ENCODE measurements around the gene BRICD5.

BRICD5 gene

GRCh38 chr16:2236337-2237101 is 25.9 kb upstream of the BRICD5 start, which contains the start of gene DNASE1L2:
TSS of gene DNASE1L2 (plus strand) at chr16:2236444. CDS start at chr16:2236817, 373 bp downstream.
- Histone ChIP-seq H3K4me3 (ENCODE audit: low read depth, low read length) (peak within 1 kb of the TSS; percentile 31), H3K9me3 (ENCODE audit: control insufficient read depth, insufficient read depth, low read depth, low read length) (no peaks in the 10 kb centered on the region), H3K27ac (ENCODE audit: extremely low read depth, low read depth, low read length) (peak within 1 kb of the TSS; percentile 48; the same call in 1 of the 2 replicates), H3K36me3 (ENCODE audit: control insufficient read depth in 2 of 2, insufficient read depth in 1 of 2, low read length in 2 of 2) (peaks cover 3 to 55% of the 10 kb centered on the region in 2 experiments; a peak in 2 of 3 replicates), H3K4me1 (ENCODE audit: control insufficient read depth, insufficient read depth, low read length) (peaks cover 4% of the 10 kb centered on the region; the same call in 1 of the 2 replicates)
- POLR2A ChIA-PET, result interaction anchor here (1.0 to 5.3 kb wide), 13 partner anchors 10 to 296 kb away, joined by 3 to 48 read pairs (median 4); partner anchors contain the start of genes BRICD5, ECI1, NTN3 and PGP
- CTCF ChIA-PET, result interaction anchor here (0.7 to 1.2 kb wide), 3 partner anchors 22 to 96 kb away, joined by 3 read pairs; partner anchors contain the start of gene PGP
- TF ChIP-seq SP3 (tag by site-specific recombination; IDR thresholded peaks at IDR 0.05), result peak; percentile 41
- no peak for TF ChIP-seq ZNF354C (tag by site-specific recombination; IDR thresholded peaks at IDR 0.05; ENCODE audit: borderline replicate concordance, low read depth)
- no peak for TF ChIP-seq GLIS2 (tag by site-specific recombination; IDR thresholded peaks at IDR 0.05)
- TF ChIP-seq ZNF148 (tag by site-specific recombination; IDR thresholded peaks at IDR 0.05; ENCODE audit: borderline replicate concordance), result no peak
- no peak for TF ChIP-seq ZSCAN4 (tag by site-specific recombination; IDR thresholded peaks at IDR 0.05)
- TF ChIP-seq ZNF514 (tag by site-specific recombination; IDR thresholded peaks at IDR 0.05), result no peak
- TF ChIP-seq ZNF843 (tag by site-specific recombination; IDR thresholded peaks at IDR 0.05), result no peak
- TF ChIP-seq ZNF785 (tag by site-specific recombination; IDR thresholded peaks at IDR 0.05), result no peak
- no peak for TF ChIP-seq REST (tag by site-specific recombination; IDR thresholded peaks at IDR 0.05)
- 0 out of 2 replicates have a peak, but pooled peaks have one; percentile 28 for TF ChIP-seq ZFP37 (tag by site-specific recombination; IDR thresholded peaks at IDR 0.05)
- TF ChIP-seq ZNF704 (tag by site-specific recombination; IDR thresholded peaks at IDR 0.05), result no peak
- TF ChIP-seq IKZF3 (tag by site-specific recombination; IDR thresholded peaks at IDR 0.05), result no peak
- no peak for TF ChIP-seq ZNF707 (tag by site-specific recombination; IDR thresholded peaks at IDR 0.05)
- TF ChIP-seq REPIN1 (tag by site-specific recombination; IDR thresholded peaks at IDR 0.05; ENCODE audit: low read depth), result no peak
- TF ChIP-seq KLF10 (tag by site-specific recombination; IDR thresholded peaks at IDR 0.05), result 0 out of 2 replicates have a peak, but pooled peaks have one; percentile 19
- TF ChIP-seq ZNF555 (tag by site-specific recombination; conservative IDR thresholded peaks at IDR 0.05), result no peak
- no peak for TF ChIP-seq ZSCAN16 (tag by site-specific recombination; IDR thresholded peaks at IDR 0.05)
- no peak for TF ChIP-seq ZNF280C (tag by site-specific recombination; IDR thresholded peaks at IDR 0.05)
- TF ChIP-seq ZNF510 (tag by site-specific recombination; IDR thresholded peaks at IDR 0.05; ENCODE audit: insufficient replicate concordance), result no peak
- TF ChIP-seq ZNF777 (tag by site-specific recombination; IDR thresholded peaks at IDR 0.05; ENCODE audit: borderline replicate concordance), result no peak
- no peak for TF ChIP-seq ZNF768 (tag by site-specific recombination; IDR thresholded peaks at IDR 0.05)
- TF ChIP-seq ZNF626 (tag by site-specific recombination; IDR thresholded peaks at IDR 0.05), result no peak
- no peak for TF ChIP-seq ZNF26 (tag by site-specific recombination; IDR thresholded peaks at IDR 0.05)
